KOPT-K1 (cell line): ENCODE data around the gene SYNGAP1.
"Not testable (repeated sequence)": the region's sequence is repeated elsewhere in the genome, so short reads cannot be mapped to it uniquely, and the experiment has no call there.

Source experiments
- H3K27ac ChIP-seq: fragments of 200-600 bp; sonication (generic); 2 replicates; pipeline ENCODE4 v1.5.1; 2016; ENCODE audit warnings: antibody characterized with exemption, mild to moderate bottlenecking, low read depth, low read length; ENCODE audit not compliant: poor library complexity, severe bottlenecking
- H3K36me3 ChIP-seq: fragments of 200-600 bp; sonication (generic); 2 replicates; pipeline ENCODE4 v1.5.1; 2017; ENCODE audit warnings: antibody characterized with exemption, mild to moderate bottlenecking, low read length, moderate library complexity; ENCODE audit not compliant: insufficient read depth
- H3K9me3 ChIP-seq: fragments of 200-600 bp; sonication (generic); 2 replicates; pipeline ENCODE4 v1.5.1; 2017; ENCODE audit warnings: antibody characterized with exemption, low read length, mild to moderate bottlenecking; ENCODE audit not compliant: insufficient read depth, poor library complexity, severe bottlenecking

SYNGAP1 gene

GRCh38 chr6:33391922-33392594 lies 27.8 kb upstream of the SYNGAP1 start:
- peaks cover 34% of the 10 kb centered on the region for H3K36me3 ChIP-seq
- no peaks in the 10 kb centered on the region for H3K9me3 ChIP-seq
- H3K27ac ChIP-seq, result peak overlapping the region; percentile 98

DNA sequence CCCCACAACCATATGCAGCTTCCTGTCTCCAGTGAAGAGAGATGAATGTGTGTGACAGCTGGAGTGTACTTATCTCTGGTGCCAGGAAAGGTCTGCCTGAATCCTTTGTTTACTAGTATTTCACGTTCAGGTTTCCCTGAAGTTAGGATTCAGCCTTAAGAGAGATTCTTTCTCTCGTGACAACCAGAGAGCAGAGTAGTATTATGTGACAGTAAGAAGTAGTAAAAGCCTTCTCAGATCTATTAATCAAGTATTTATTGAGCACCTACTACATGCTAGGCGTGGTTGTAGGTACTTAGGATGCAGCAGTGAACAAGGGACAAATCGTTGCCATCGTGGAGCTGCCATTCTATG lies 27.3 kb upstream of the SYNGAP1 start:
- peaks cover 39% of the 10 kb centered on the region for H3K36me3 ChIP-seq
- H3K27ac ChIP-seq, result peak overlapping the region; percentile 98
- no peaks in the 10 kb centered on the region for H3K9me3 ChIP-seq

DNA sequence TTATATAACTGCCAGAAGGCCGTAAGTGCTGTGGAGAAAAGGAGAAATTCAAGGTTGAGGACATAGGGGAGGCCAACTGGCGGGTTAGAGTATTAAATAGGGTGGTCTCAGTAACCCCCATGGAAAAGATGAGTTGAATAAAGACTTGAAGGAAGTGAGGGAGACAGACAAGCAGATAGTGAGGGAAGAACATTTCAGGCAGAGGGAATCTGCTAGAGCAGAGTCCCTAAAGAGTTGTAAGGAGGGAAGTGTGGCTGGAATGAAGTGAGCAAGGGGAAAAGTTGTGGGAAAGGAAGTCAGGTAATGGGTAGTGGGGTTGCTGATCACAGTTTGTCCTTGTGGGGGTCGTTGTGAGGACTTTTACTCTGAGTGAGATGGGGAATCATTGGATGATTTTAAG lies 26.9 kb upstream of the SYNGAP1 start:
- Histone ChIP-seq H3K9me3 (no peaks in the 10 kb centered on the region), H3K27ac (peak overlapping the region; percentile 98), H3K36me3 (peaks cover 43% of the 10 kb centered on the region)

DNA sequence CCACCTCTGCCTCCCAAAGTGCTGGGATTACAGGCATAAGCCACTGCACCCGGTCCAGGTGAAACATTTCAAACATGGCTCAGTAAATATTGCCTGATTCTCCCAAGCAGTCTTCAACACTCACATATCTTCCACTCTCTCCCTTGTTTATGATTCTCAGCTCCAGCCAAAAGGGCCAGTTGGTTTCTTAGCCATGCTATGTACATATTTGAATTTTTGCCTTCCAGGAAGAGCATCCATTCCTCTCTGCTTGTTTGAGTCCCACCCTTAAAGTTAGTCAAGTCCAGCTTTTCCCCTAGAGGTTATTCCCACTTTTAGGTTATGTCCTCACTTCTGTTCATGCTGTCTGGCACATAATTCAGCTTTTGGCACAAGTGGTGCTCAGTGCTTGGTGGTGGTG lies 22.3 kb upstream of the SYNGAP1 start:
- Histone ChIP-seq H3K27ac (no peak overlapping the region), H3K9me3 (no peaks in the 10 kb centered on the region), H3K36me3 (peaks cover 88% of the 10 kb centered on the region)

- H3K27ac ChIP-seq, H3K9me3 ChIP-seq: not testable (repeated sequence)
- peaks cover 99% of the 10 kb centered on the region for H3K36me3 ChIP-seq
These were observed 21.3 kb upstream of the SYNGAP1 start for GRCh38 chr6:33398601-33399000.

DNA sequence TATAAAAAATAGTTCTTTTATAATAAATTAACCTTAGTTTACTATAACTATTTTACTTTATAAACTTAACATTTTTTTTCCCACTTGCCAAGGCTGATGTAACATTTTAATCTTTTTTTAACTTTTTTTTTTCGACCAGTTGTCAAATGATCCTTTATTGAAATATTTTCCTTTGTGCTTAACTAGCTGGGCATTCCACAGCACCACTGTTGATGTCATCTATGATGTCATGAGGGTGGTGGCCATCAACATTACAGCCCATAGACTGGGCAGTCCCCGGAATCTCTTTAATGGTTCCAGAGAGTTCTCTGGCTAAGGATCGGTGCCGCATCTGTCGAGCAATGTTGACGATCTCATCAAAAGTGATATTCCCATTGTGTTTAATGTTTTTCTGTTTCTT lies 20.0 kb upstream of the SYNGAP1 start:
- not testable (repeated sequence) for H3K9me3 ChIP-seq
- H3K36me3 ChIP-seq, result peaks cover 99% of the 10 kb centered on the region

GRCh38 chr6:33404884-33405283 lies 15.0 kb upstream of the SYNGAP1 start:
- H3K36me3 ChIP-seq, result peaks cover 90% of the 10 kb centered on the region
- no peak overlapping the region for H3K27ac ChIP-seq
- H3K9me3 ChIP-seq, result no peaks in the 10 kb centered on the region

More for the DNA sequence above, 20.0 kb upstream of the SYNGAP1 start:
- not testable (repeated sequence) for H3K27ac ChIP-seq

DNA sequence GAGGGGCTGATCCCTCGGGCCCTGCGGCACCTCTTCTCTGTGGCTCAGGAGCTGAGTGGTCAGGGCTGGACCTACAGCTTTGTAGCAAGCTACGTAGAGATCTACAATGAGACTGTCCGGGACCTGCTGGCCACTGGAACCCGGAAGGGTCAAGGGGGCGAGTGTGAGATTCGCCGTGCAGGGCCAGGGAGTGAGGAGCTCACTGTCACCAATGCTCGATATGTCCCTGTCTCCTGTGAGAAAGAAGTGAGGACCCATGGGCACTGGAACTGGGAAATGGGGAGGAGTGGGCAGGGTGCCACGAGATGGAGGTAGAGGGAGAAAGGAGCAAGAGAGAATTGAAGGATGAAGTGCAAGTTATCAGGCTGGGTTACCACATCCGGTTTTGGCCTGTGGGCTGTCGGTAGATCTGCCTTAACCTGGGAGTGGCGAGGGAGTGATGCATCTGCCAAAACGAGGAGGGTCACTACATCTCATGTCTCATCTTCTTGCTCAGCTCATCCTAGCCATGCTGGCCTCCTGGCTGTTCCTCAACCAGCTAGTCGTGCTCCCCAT lies 14.4 kb upstream of the SYNGAP1 start:
- no peaks in the 10 kb centered on the region for H3K9me3 ChIP-seq
- H3K27ac ChIP-seq, result no peak overlapping the region
- peaks cover 84% of the 10 kb centered on the region for H3K36me3 ChIP-seq

GRCh38 chr6:33406126-33406525 lies 13.7 kb upstream of the SYNGAP1 start:
- H3K9me3 ChIP-seq, result no peaks in the 10 kb centered on the region
- H3K27ac ChIP-seq, result no peak overlapping the region
- H3K36me3 ChIP-seq, result peaks cover 78% of the 10 kb centered on the region

DNA sequence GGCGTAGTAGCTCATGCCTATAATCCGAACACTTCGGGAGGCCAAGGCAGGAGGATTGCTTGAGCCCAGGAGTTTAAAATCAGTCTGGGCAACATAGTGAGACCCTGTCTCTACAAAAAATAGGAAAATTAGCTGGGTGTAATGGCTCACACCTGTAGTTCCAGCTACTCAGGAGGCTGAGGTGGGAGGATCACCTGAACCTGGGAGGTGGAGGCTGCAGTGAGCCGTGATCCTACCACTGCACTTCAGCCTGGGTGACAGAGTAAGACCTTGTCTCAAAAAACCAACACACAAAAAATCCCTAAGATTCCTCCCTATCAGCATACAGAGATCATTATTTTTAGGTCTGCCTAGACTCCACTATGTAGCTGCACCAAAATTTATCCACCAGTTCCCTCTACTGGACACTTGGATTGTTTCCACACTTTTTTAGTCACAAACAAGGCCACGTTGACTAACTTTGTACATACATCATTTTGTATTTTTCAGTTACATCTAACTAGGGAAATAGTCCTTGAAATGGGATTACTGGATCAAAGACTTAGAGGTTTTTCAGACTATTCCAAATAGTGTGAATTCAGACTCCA lies 12.6 kb upstream of the SYNGAP1 start:
- Histone ChIP-seq H3K9me3 (no peaks in the 10 kb centered on the region), H3K27ac (no peak overlapping the region), H3K36me3 (peaks cover 68% of the 10 kb centered on the region)

DNA sequence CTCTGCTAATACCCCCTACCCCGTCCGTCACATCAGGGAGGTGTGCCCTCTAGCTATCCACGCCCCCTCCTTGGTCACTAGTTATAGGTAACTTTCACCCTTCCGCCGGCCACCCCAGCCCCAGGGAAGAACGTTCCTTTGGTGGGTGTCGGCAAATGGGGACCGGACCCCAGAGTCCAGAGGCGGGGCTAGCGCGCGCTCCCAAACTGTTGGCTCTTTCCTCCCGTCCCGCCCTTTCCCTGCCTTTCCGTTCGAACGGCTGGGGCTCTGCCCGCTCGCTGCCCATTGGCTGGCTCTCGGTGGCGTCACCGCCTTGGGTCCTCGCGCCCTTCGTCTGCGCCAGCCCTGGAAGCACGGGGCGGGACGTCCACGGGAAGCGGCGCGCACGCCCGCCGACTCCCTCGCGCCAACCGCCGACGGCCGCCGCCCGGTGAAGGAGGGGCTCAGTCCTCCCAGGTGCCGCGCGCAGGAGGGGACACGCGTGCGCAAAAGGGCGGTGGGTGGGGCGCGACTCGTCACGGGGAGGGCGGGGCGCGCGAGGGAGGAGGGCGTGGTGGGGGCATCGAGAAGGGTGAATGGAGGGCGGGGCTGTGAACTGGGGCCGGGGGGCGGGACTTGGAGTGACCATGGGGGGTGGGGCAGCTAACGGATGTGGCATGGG lies 9.7 kb upstream of the SYNGAP1 start:
- Histone ChIP-seq H3K27ac (peak overlapping the region; percentile 88), H3K36me3 (peaks cover 68% of the 10 kb centered on the region)

DNA sequence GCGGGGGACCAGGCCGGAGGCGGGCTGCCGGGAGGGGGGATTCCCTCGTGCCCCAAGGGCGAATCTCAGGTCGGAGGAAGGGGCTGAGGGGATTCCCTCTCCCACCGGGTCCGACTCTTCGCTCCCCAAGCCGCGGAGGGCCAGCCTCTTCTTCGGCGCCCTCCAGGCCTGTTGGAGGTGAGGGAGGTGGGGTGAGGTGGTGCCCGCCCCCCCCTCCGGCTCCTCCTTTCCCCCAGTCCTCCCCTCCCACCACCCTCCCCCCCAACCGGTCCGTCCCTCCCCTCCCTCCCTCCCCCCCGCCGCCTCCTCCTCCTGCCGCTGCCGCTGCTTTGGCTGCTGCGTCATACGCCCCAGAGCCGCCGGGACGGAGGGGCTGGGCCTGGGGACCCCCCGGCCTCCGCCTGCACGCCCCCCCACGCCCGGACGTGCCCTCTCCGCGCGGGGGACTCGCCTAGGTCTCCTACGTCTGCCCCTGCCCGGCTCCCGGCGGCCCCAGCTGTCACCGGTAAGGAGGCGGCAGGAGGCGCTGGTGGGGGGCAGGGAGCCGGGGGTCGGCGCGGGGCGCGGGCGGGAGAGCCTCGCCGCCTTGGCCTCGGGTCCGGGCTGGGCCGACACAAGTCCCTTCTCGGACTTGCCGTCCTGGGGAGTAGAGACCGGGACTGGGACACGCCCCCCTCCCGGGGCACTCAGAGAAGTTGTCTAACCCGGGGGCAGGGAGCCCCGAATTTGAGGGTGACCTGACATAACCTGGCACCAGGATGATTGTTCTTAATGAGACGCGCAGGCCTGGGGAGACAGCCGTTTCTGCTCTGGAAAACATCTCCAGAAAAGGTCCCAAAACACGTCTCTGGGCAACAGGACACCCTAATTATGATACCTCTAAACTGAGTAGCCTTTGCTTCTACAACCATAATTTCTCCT lies 8.9 kb upstream of the SYNGAP1 start, which contains the start of gene PHF1:
PHF1 (plus strand) TSS at position 304 of the 921 bp plus-strand sequence. CDS start 1,250 bp downstream, outside the sequence.
- Histone ChIP-seq H3K36me3 (peaks cover 68% of the 10 kb centered on the region), H3K27ac (peak within 1 kb of the TSS; percentile 88), H3K9me3 (no peaks in the 10 kb centered on the region)

More for the DNA sequence above, 9.7 kb upstream of the SYNGAP1 start:
- no peaks in the 10 kb centered on the region for H3K9me3 ChIP-seq

DNA sequence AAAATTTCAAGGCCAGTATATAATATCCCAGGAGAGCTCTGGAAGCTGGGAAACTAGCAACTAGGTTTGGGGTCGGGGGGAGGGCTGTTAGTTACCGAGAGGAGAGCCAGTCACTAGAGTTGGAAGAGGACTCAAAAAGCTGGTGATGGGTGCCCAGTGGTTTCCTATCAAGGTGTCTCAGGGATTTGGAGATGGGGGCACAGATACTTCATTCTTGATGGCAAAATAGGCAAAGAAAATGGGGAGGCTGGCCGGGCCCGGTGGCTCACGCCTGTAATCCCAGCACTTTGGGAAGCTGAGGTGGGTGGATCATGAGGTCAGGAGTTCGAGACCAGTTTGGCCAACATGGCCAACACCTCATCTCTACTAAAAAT lies 8.2 kb upstream of the SYNGAP1 start:
- Histone ChIP-seq H3K9me3 (no peaks in the 10 kb centered on the region), H3K36me3 (peaks cover 68% of the 10 kb centered on the region), H3K27ac (peak overlapping the region; percentile 75)

DNA sequence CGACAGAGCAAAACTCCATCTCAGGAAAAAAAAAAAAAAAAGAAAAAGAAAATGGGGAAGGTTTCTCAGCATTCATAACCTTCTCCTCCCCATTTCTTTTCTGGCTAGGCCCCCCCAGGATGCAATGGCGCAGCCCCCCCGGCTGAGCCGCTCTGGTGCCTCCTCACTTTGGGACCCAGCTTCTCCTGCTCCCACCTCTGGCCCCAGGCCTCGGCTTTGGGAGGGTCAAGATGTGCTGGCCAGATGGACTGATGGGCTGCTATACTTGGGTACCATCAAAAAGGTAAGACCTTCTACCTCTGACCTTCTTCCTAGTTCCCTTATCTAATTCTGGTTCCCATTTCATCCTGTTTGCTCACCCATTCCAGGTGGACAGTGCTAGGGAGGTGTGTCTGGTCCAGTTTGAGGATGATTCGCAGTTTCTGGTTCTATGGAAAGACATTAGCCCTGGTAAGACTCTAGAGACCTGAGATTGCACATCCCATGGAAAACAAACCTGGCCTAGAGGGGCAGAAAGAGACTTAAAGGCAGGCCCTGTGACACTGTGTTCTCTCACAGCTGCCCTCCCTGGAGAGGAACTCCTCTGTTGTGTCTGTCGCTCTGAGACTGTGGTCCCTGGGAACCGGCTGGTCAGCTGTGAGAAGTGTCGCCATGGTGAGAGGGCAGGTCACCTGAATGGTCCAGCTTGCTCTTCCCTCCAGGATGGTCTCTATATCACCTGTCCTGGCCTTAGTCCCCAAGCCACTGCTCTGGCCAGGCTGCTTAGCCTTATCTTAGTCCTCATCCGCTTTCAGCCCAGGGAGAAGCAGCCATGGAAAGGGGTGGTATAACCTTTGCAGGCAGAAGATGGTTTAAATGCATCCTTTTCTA lies 7.5 kb upstream of the SYNGAP1 start:
- Histone ChIP-seq H3K9me3 (no peaks in the 10 kb centered on the region), H3K27ac (no peak overlapping the region), H3K36me3 (peaks cover 63% of the 10 kb centered on the region)
